ENCODE results near the gene IL36A. TPM values are rescaled to one million over a fixed set of nuclear protein-coding genes. Genes with fewer than 3 reads are reported as not detected.

Gene IL36A
- total RNA-seq, 1 experiment from 2014 or later, result not detected

GRCh38 chr2:113056521-113056920, 51.3 kb downstream of the IL36A start:
- ATAC-seq, result no peak
- H3K79me2 ChIP-seq (ENCODE audit: low read length), result no peaks in the 10 kb centered on the region
- no peak overlapping the region for H3K27ac ChIP-seq (ENCODE audit: low read length)
- no peaks in the 10 kb centered on the region for H3K27me3 ChIP-seq (ENCODE audit: low read length)
- DNase-seq, result no peak
- no peak overlapping the region for H2AFZ ChIP-seq (ENCODE audit: low read length)
- TF ChIP-seq CTCF (conservative IDR thresholded peaks at IDR 0.05; ENCODE audit: low read depth, low read length), result no peak
- TF ChIP-seq EZH2phosphoT487 (IDR thresholded peaks at IDR 0.05; ENCODE audit: borderline replicate concordance, low read length), result no peak
- no peak for TF ChIP-seq EZH2 (IDR thresholded peaks at IDR 0.05; ENCODE audit: low read length, unreplicated experiment)
- H3K4me3 ChIP-seq (ENCODE audit: low read length), result no peak overlapping the region
- no peak overlapping the region for H3K9ac ChIP-seq (ENCODE audit: low read length)
- no TSS peak for BruUV-seq (replicated peaks)
- ChIA-PET POLR2A (ENCODE audit: unreplicated experiment) (no interaction called here), CTCF (no interaction called here)
- intact Hi-C loops (cut with micrococcal nuclease), result no loop called here
- peaks cover 23% of the 10 kb centered on the region for H3K4me1 ChIP-seq (ENCODE audit: insufficient read depth, low read length)
- H3K36me3 ChIP-seq (ENCODE audit: low read depth, low read length), result no peaks in the 10 kb centered on the region
- no peak overlapping the region for H3K4me2 ChIP-seq (ENCODE audit: low read length)
- H3K9me2 ChIP-seq (replicated peaks; ENCODE audit: low read length), result no peaks in the 10 kb centered on the region
- no peaks in the 10 kb centered on the region for H4K20me1 ChIP-seq (ENCODE audit: low read length)
- no peaks in the 10 kb centered on the region for H3K9me3 ChIP-seq (ENCODE audit: low read length)
- H3F3A ChIP-seq (ENCODE audit: low read length, unreplicated experiment), result no peaks in the 10 kb centered on the region

DNA sequence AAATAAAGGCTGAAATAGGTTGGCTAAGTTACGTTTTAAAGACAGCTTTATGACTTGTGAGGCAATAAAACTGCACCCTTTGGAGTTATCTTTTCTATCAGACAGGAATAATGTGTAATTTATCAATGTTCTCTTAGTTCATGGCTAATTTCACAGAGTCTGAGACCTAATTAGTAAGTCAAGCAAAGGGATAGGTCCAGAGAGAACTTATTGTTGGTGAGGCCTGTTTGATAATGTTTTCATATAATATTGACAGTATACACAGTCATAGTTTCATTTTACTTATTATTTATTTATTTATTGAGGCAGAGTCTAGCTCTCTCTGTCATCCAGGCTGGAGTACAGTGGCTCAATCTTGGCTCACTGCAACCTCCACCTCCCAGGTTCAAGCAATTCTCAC, 51.9 kb downstream of the IL36A start:
- ChIA-PET POLR2A (ENCODE audit: unreplicated experiment) (no interaction called here), CTCF (no interaction called here)
- Histone ChIP-seq H3K9ac (ENCODE audit: low read length) (no peak overlapping the region), H2AFZ (ENCODE audit: low read length) (no peak overlapping the region), H3K9me3 (ENCODE audit: low read length) (no peaks in the 10 kb centered on the region), H3K9me2 (replicated peaks; ENCODE audit: low read length) (no peaks in the 10 kb centered on the region), H3K27me3 (ENCODE audit: low read length) (no peaks in the 10 kb centered on the region), H3K4me1 (ENCODE audit: insufficient read depth, low read length) (peaks cover 23% of the 10 kb centered on the region), H3K36me3 (ENCODE audit: low read depth, low read length) (no peaks in the 10 kb centered on the region), H3K79me2 (ENCODE audit: low read length) (no peaks in the 10 kb centered on the region), H3K4me3 (ENCODE audit: low read length) (no peak overlapping the region), H3K4me2 (ENCODE audit: low read length) (no peak overlapping the region), H3F3A (ENCODE audit: low read length, unreplicated experiment) (no peaks in the 10 kb centered on the region), H4K20me1 (ENCODE audit: low read length) (no peaks in the 10 kb centered on the region), H3K27ac (ENCODE audit: low read length) (no peak overlapping the region)
- TF ChIP-seq CTCF (conservative IDR thresholded peaks at IDR 0.05; ENCODE audit: low read depth, low read length) (no peak), EZH2phosphoT487 (IDR thresholded peaks at IDR 0.05; ENCODE audit: borderline replicate concordance, low read length) (no peak), EZH2 (IDR thresholded peaks at IDR 0.05; ENCODE audit: low read length, unreplicated experiment) (no peak)
- ATAC-seq (no peak), DNase-seq (no peak)
- no TSS peak for BruUV-seq (replicated peaks)
- intact Hi-C loops (cut with micrococcal nuclease), result no loop called here

Other genes with a start within 250 kb of the IL36A start
- gene CKAP2L, start 240.8 kb upstream of the IL36A start, total RNA-seq (2014; rRNA removed), result 16.0 and 20.7 TPM in 2 replicates
- 0.11 TPM in 1 of 2 replicates, not detected in the other for gene IL1A, start 221.0 kb upstream of the IL36A start, total RNA-seq (2014; rRNA removed)
- 48.4 and 67.5 TPM in 2 replicates for gene IL1B, start 168.7 kb upstream of the IL36A start, total RNA-seq (2014; rRNA removed)
- 1.6 and 2.6 TPM in 2 replicates for gene IL37, start 94.3 kb upstream of the IL36A start, total RNA-seq (2014; rRNA removed)
- 0.62 TPM in 1 of 2 replicates, not detected in the other for gene IL36G, start 27.5 kb upstream of the IL36A start, total RNA-seq (2014; rRNA removed)
- not detected in 2 replicates for gene IL36B, start 47.4 kb downstream of the IL36A start, total RNA-seq (2014; rRNA removed)
- gene IL36RN, start 53.7 kb downstream of the IL36A start, total RNA-seq (2014; rRNA removed), result 0.36 TPM in 1 of 2 replicates, not detected in the other
- not detected in 2 replicates for gene IL1F10, start 62.5 kb downstream of the IL36A start, total RNA-seq (2014; rRNA removed)
- gene IL1RN, start 122.1 kb downstream of the IL36A start, total RNA-seq (2014; rRNA removed), result 1.3 and 8.2 TPM in 2 replicates
- gene PSD4, start 168.5 kb downstream of the IL36A start, total RNA-seq (2014; rRNA removed), result 46.6 and 60.3 TPM in 2 replicates

Measured in PC-3 (cell line).